GM19438 (cell line): ENCODE results near the gene SRPK3.
"Not testable (repeated sequence)": the region's sequence is repeated elsewhere in the genome, so short reads cannot be mapped to it uniquely, and the experiment has no call there.

Experiments used
- ATAC-seq: cut with Tn5 transposase; IDR thresholded peaks from one replicate; pipeline ENCODE4 v1.9.1; 2021; ENCODE audit warnings: low read depth; ENCODE audit not compliant: unreplicated experiment

The SRPK3 gene, protein sequence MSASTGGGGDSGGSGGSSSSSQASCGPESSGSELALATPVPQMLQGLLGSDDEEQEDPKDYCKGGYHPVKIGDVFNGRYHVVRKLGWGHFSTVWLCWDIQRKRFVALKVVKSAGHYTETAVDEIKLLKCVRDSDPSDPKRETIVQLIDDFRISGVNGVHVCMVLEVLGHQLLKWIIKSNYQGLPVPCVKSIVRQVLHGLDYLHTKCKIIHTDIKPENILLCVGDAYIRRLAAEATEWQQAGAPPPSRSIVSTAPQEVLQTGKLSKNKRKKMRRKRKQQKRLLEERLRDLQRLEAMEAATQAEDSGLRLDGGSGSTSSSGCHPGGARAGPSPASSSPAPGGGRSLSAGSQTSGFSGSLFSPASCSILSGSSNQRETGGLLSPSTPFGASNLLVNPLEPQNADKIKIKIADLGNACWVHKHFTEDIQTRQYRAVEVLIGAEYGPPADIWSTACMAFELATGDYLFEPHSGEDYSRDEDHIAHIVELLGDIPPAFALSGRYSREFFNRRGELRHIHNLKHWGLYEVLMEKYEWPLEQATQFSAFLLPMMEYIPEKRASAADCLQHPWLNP

DNA sequence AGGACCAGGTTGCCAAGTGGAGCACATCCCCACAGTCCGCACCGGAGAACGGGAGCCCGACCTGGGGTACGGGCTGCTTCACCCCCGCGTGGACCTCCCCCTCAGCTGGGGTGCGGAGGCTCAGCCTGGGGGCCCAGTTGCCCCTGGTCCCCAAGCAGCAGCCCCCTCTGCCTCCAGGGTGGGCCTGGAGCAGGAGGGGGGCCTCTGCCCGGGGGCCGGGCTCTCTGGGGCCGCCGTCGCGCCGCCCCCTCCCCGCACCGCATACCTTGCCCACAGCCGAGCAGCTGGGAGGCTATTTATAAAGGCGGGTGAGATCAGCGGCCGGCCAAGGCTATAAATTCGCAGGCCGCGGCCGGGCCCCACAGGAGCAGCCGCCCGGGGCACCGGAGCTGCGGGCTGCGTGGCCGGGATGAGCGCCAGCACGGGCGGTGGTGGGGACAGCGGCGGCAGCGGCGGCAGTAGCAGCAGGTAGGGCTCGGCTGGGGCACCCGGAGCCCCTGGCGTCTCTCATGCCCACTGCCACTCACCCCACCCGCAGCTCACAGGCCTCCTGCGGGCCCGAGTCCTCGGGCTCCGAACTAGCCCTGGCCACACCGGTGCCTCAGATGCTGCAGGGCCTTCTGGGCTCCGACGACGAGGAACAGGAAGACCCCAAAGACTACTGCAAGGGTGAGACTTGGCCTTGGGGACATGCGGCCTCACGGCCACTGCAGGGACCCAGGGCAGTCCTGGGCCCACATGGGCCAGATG is at the start of gene SRPK3:
SRPK3 (plus strand) TSS at position 364 of the 750 bp plus-strand sequence; CDS start at position 410, 46 bp downstream.
- no peak for ATAC-seq

DNA sequence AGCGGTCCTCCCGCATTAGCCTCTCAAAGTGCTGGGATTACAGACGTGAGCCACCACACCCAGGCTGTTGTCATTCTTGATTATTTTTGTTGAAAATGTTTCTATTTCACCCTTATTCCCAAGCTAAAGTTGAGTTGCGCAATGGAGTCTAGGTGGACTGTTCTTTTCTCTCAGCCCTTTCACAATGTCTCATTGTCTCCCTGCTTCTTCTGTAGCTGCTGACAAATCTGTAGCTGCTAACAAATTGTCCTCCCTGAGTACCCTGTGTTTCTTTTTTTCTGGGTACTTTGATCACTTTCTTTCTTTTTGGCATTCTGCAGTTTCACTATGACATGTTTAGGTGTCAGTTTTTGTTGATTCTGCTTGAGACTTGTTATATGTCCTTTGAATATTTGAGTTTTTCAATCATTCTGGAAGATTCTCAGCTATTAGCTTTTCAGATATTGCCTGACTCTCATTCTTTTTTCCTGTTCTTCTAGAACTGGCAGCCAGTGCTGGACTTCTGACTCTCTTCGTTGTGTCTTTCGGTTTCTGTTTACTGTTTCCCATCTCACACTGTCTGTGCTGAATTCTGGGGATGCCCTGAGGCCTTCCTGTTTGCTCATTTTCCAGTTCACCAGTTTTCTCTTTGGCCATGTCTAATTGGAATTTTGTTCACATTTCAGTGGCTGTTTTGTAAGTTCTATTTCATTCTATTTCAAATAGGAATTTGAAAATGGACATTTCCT is 49.6 kb upstream of the SRPK3 start:
- no peak for ATAC-seq

DNA sequence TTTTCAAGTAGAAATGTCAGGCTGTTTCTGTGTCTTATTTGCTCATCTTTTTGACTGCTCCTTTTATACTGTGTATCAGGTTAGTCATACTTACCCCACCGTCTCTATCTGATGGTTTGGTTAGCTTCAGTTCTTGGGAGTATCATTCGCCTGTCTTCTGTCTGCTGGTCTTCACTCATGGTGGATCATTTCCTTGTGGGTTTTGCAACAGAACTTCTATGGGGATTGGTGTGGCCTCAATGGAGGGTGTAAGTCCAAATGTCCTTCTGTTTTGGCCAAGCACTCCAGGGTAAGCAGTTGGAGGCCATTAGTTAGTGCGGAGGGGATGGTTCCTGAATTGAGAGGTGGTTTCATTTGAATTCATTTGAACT is 49.0 kb upstream of the SRPK3 start:
- ATAC-seq = no peak

DNA sequence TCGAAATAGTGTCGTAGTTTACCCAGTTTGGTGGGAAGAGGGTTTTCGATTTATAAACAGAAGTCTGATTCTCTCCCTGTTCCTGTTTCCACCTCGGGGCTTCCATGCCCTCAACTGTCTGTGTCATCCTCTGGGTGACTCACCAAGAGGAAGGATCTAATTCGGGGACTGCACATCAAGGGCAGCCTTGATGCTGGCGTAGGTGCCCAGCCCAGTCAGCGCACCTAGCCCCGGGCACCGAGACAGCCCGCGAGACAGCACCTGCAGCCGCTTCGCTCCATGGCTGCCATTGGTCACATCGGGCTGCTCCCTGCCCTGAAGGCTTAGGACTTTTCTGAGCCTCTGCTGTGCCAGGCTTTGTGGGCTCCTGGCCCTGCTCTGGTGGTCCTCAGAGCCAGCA is 48.4 kb upstream of the SRPK3 start:
- no peak for ATAC-seq

DNA sequence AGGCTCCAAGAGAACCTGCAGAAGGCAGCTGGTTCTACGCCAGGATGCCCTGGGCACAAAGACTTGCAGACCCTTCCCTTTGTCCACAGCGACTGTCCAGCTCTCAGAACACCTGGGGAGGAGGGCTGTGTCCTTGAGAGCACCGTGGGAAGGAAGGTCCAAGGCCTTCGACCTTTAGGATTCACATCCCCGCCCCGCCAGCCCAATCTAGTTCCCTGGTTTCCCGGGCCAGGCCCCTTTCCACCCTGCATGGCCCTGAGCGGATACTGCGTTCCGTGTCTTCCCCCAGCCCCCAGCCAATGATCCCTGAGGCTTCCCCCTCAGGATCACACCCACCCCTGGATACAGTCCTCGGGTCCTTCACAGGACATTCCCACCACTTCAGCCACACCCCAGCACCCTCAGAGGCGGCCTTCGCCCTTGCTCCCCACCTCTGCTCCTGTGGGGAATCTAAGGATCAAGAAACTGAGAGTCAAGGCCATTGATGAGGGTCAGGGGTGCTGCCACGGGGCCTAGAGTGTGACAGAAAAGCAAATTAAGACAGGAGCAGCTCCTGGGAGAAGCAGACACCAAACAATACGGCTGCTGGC is 47.1 kb upstream of the SRPK3 start:
- no peak for ATAC-seq

DNA sequence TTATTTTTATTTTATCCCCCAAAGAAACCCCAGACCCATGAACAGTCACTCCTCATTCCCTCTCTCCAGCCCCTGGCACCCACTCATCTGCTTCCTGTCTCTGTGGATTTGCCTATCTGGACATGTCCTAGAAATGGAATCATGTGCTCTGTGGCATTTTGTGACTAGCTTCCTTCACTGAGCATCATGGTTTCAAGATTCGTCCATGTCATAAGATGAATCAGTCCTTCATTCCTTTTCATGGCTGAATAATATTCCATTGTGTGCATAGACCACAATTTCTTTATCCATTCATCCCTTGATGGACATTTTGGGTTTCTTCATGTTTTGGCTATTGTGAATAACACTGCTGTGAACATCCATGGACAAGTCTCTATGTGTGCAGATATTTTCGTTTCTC is 46.0 kb upstream of the SRPK3 start:
- ATAC-seq = no peak

DNA sequence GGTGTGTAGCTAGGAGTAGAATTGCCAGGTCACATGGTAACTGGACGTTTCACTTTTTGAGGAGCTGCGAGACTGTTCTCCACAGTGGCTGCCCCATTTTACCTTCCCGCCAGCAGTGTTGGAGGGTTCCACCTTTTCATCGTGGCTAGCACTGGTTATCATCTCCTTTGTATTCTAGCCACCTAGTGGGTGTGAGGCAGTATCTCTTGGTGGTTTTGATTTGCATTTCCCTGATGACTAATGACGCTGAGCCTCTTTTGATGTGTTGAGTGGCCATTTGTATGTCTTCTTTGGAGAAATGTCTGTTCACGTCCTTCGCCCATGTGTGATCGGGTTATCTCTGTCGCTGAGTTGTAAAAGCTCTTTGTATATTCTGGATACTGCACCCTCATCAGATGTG is 45.6 kb upstream of the SRPK3 start:
- ATAC-seq = no peak

DNA sequence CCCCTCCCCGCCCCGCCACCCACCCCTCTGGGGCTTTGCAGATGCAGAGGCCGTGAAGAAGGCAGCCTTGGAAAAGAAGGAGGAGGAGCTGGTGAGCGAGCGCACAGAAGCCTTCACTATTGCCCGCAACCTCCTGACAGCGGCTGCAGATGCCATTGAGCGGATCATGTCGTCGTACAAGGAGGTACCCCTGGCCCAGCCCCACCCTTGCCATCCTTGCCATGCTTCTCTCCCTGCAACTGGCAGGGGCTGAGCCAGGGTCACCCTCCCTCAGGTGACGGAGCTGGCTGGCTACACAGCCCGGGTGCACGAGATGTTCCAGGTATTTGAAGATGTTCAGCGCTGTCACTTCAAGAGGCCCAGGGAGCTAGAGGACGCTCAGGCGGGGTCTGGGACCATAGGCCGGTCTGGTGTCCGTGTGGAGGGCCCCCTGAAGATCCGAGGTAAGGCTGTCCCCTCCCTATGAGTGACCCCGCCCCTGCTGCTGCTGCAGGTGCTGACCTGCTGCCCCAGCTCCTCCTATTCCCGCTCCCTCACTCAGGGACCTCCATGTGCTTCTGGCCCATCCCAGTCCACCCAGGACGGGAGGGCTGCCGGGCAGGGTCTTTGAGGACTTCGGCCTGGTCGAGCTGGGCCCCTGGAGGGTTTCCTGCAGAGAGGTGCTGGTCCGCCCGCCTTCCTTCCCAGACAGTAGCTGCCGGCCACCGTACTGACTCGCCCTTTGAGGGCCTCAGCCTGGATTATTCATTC is 44.6 kb upstream of the SRPK3 start:
- ATAC-seq = no peak

DNA sequence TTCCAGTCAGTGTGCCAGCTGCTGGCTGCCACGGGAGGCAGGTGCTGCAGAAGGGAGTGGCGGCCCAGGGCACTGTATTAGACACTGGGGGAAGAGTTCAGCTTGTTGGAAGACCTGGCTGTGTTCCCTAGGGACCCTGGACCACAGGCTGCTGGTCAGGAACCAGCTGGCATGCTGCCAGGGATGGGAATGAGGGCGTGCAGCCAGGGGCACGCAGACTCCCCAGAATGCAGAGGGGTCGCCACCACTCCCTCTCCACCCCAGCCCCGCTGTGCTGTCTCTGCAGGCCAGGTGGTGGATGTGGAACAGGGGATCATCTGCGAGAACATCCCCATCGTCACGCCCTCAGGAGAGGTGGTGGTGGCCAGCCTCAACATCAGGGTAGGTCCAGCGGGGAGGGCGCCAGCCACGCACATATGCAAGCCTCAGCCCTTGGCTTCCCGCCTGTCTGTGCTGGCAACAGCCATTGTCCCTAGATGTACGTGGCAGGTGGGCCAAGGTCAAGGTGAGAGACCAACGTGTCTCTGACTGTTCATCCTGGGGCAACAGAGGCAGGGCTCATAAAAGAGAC is 43.9 kb upstream of the SRPK3 start:
- ATAC-seq = no peak

DNA sequence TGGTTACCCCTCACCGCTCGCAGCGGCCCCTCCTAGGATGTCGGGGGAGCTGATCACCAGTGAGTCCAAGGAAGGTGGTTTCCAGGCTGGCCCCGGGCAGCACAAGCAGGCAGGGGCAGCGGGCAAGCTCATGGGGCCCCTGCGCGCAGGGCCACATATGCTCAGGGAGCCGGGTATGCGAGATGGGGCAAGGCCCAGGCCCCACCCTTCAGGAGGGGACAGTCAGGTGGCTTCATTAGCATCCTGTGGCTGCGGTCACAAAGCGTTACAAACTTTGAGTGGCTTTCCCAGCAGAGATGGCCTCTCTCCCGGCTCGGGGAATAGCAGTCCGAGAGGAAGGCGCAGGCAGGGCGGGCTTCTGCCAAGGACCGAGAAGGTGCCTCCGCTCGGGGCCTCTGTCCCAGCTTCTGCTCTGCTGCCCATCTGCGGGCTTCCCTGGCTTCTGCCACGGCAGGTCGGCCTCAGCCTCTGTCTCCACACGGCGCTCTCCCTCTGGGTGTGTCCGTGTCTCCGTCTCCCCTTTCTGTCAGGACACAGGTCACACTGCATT is 42.7 kb upstream of the SRPK3 start:
- ATAC-seq = no peak

DNA sequence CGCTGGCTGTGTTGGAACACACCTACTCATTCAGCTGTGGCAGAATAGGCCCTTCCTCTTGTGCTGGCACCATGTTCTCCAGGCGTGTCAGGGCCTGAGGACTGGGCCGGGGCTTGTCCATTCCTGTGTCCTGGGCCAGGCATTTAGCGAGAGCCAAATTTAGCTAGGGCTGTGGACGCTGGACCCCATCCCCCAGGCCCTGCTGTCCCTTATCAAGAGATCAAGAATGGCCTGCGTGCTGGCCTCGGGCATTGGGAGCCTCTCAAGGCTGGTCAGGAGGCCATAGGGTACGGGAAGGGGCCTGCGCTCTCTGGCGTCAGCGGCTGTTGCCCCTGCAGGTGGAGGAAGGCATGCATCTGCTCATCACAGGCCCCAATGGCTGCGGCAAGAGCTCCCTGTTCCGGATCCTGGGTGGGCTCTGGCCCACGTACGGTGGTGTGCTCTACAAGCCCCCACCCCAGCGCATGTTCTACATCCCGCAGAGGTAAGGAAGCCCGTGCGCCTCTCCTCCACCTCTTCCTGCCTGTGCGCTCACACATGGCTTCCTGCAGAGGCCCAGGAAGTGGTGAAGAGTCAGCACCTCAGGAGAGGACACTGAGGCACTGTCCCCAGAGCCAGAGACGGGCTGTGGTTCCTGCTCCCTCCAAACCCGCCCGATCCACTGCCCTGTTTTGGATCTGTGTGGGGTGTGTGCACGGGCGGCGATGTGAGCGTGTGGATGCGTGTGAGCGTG is 40.9 kb upstream of the SRPK3 start:
- no peak for ATAC-seq

DNA sequence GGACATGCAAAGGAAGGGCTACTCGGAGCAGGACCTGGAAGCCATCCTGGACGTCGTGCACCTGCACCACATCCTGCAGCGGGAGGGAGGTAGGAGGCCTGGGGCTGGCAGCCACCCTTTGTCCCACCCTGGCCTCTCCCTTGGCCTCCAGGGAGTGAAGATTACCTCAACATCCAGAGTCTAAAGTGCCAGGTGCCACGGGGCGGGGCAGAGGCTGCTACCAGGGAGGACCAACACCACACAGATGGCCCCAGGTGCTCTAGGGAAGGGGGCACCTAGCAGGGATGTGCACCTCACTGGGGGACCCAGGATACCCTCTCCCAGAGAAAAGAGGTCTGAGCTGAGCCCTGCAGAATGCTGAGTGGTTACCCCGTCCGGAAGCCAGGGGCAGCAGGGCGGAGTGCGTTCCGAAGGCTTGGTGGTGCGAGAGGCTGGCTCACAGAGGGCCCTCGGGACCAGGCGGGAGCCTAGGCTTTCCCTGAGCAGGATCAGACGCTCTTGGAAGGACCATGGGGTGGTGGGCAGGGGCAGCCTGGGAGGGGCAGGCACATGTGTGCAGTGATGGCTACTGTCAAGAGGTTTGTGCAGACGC is 40.1 kb upstream of the SRPK3 start:
- ATAC-seq = no peak

DNA sequence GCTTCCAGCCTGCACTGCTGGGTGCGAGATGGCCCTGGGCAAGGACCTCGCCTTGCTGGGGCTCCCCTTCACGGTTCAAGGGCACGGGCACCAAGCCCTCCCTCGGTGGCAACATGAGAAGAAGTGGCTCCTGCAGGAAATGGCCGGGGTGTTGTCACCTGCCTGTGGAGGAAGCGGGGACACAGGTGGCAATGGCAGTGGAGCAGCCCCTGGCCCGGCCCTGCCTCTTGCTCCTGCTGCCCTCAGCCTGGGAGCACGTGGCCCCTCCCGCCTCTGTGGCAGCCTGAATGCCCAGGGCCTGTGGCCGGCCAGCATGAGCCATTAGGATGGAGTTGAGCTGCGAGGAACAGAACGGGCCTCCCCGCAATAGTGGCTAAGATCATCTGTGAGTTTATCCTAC is 39.4 kb upstream of the SRPK3 start:
- no peak for ATAC-seq

DNA sequence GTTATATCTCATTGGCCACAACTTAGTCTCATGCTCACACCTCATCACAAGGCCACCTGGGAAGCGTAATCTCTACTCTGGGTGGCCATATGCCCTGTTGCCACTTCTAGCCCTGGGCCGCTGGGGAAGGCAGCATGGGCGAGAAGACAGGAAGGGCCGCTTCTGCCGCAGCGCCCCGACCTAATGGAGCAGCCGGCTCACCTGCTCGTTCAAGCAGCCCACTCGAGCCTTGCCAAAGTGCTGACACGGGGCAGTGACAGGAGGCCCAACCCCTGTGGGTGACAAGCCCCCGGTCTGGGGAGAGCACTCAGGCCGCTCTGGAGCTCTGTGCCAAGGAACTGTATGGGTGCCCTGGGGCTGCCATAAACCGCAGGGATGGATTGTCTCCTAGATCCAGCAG is 38.7 kb upstream of the SRPK3 start:
- not testable (repeated sequence) for ATAC-seq

DNA sequence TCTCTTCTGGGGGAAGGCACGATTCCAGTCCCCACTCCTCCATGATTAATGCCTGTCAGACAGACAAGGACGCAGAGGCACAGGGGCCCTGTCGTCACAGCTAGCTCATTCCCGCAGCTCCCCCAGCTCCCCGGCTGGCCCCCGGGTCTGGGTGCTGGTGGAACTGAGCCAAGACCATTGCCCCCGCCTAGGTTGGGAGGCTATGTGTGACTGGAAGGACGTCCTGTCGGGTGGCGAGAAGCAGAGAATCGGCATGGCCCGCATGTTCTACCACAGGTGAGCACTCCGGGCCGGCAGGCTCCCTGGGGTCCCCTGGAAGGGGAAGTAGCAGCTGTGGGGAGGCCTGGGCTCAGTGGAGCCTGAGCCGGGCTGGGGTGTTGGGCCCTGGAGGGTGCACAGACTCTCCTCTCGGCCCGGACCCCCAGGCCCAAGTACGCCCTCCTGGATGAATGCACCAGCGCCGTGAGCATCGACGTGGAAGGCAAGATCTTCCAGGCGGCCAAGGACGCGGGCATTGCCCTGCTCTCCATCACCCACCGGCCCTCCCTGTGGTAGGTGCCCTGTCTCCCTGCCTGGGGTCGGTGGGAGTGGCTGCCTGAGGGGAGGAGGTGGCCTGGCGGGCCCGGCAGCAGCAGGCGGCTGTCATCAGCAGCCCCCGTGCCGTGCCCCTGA is 37.9 kb upstream of the SRPK3 start:
- not testable (repeated sequence) for ATAC-seq

DNA sequence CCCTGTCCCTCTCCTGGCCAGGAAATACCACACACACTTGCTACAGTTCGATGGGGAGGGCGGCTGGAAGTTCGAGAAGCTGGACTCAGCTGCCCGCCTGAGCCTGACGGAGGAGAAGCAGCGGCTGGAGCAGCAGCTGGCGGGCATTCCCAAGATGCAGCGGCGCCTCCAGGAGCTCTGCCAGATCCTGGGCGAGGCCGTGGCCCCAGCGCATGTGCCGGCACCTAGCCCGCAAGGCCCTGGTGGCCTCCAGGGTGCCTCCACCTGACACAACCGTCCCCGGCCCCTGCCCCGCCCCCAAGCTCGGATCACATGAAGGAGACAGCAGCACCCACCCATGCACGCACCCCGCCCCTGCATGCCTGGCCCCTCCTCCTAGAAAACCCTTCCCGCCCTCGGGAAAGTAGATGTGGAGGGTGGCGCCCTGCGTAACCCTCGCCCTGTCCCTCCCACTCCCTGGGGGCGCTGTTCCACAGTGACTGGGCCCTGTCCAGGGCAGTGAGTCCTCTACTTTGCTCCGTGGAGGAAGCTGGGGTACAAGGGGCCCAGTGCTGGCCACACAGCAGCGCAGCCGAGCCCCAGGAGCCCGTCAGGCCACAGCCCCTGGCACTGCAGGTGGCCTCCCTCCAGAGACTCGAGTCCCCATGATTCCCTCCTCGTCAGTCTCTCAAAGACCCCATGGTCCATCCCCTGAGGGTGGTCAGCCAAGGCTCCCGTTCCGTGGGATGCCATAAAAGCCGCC is 37.2 kb upstream of the SRPK3 start:
- not testable (repeated sequence) for ATAC-seq
